ENCODE measurements around the gene ZNF343. TPM values are rescaled to one million over a fixed set of nuclear protein-coding genes. Genes with fewer than 3 reads are reported as not detected.

The ZNF343 gene
- total and polyA plus RNA-seq, 2 of the 8 experiments (the other 6 are each of a cell fraction or from before 2014, with no cell fraction given), result 1.8 to 5.0 TPM

DNA sequence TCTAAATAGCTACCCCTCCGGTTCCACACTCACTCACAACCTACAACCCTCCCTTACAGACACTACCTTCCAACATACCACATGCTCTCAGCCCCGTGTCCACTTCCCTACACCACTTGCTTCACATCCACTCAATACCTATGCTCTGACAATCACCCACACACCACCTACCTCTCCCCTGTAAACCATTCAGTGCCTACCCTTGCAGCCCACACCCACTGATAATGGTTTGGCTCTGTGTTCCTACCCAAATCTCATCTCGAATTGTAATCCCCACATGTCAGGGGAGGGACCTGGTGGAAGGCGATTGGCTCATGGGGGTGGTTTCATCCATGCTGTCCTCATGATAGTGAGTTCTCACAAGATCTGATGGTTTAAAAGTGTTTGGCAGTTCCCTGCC is 9.8 kb upstream of the ZNF343 start:
- no peak overlapping the region for H2AFZ ChIP-seq (ENCODE audit: low read length)
- H3K79me1 ChIP-seq (ENCODE audit: low read depth, low read length), result no peaks in the 10 kb centered on the region
- H4K8ac ChIP-seq (ENCODE audit: extremely low read depth, insufficient read depth, low read length), result no peak overlapping the region
- FAIRE-seq (no peak), DNase-seq (ENCODE audit: low read depth in 1 of 2, low spot score in 2 of 2) (no peak)
- H3K27me3 ChIP-seq (replicated peaks in 1 of 4; ENCODE audit: control insufficient read depth in 3 of 4, extremely low read depth in 1 of 4, insufficient read depth in 3 of 4, low read length in 3 of 4), result peaks cover 12 to 71% (median 43%) of the 10 kb centered on the region in 4 experiments
- no peak for TF ChIP-seq SAP30 (IDR thresholded peaks at IDR 0.05; ENCODE audit: insufficient read depth, insufficient replicate concordance, low read length)
- no peak for TF ChIP-seq CREB1 (IDR thresholded peaks at IDR 0.05)
- TF ChIP-seq KDM4A (IDR thresholded peaks at IDR 0.05; ENCODE audit: low read depth, low read length, severe bottlenecking), result no peak
- H3K14ac ChIP-seq (ENCODE audit: insufficient read length), result no peak overlapping the region
- no peak overlapping the region for H4K91ac ChIP-seq (replicated peaks; ENCODE audit: insufficient read length, low read length)
- H3K4me1 ChIP-seq (replicated peaks in 1 of 4; ENCODE audit: control insufficient read depth in 3 of 4, insufficient read depth in 4 of 4, low read length in 3 of 4), result no peaks in the 10 kb centered on the region
- H3K27ac ChIP-seq (ENCODE audit: low read depth, low read length), result no peak overlapping the region
- no peak overlapping the region for H3K56ac ChIP-seq (replicated peaks; ENCODE audit: insufficient read length, low read depth, low read length)
- H3K4ac ChIP-seq (replicated peaks; ENCODE audit: insufficient read length, low read depth, low read length), result no peak overlapping the region
- no peaks in the 10 kb centered on the region for H3K36me3 ChIP-seq (ENCODE audit: control insufficient read depth in 2 of 4, insufficient read depth in 4 of 4, low read length in 3 of 4)
- H2BK5ac ChIP-seq (ENCODE audit: low read depth, low read length), result no peak overlapping the region
- H3K18ac ChIP-seq (ENCODE audit: extremely low read depth, low read length), result no peak overlapping the region
- POLR2A ChIA-PET (ENCODE audit: partially characterized antibody), result interaction anchor here (1.4 to 2.0 kb wide), 2 partner anchors 48 to 51 kb away, joined by 8 read pairs; partner anchors contain the start of gene SNRPB
- no peak overlapping the region for H2BK12ac ChIP-seq (ENCODE audit: low read depth, low read length)
- no peaks in the 10 kb centered on the region for H4K20me1 ChIP-seq (replicated peaks in 1 of 2; ENCODE audit: control insufficient read depth in 1 of 2, insufficient read depth in 2 of 2, low read length in 2 of 2)
- H2BK120ac ChIP-seq (replicated peaks; ENCODE audit: low read depth, low read length), result no peak overlapping the region
- H3K4me2 ChIP-seq (ENCODE audit: insufficient read depth in 1 of 2, low read depth in 2 of 2, low read length in 2 of 2), result no peak overlapping the region
- CTCF ChIA-PET (ENCODE audit: partially characterized antibody), result interaction anchor here (0.6 to 0.9 kb wide), 2 partner anchors 10 kb away, joined by 3 read pairs; partner anchors contain the start of gene ZNF343
- no peak overlapping the region for H3K23ac ChIP-seq (ENCODE audit: insufficient read length)
- no peak overlapping the region for H2BK20ac ChIP-seq (ENCODE audit: low read length)
- no peak overlapping the region for H3K4me3 ChIP-seq (ENCODE audit: extremely low read depth in 1 of 4, insufficient read depth in 2 of 4, low read depth in 3 of 4, low read length in 4 of 4)
- peaks cover 6% of the 10 kb centered on the region for H3K23me2 ChIP-seq (ENCODE audit: low read depth, low read length)
- no peak overlapping the region for H2BK15ac ChIP-seq (ENCODE audit: low read length)
- no peaks in the 10 kb centered on the region for H3K79me2 ChIP-seq (ENCODE audit: control insufficient read depth in 1 of 2, insufficient read depth in 2 of 2, low read length in 2 of 2)
- 77% methylated on average over 4 of the region's 4 CpGs; no CpG with 5 or more reads in 1 of the 2 experiments for WGBS, 2 experiments (ENCODE audit: extremely low coverage in 1 of 2, insufficient coverage in 1 of 2, insufficient read length in 1 of 2, insufficient replicate concordance in 2 of 2, low coverage in 1 of 2, low lambda C conversion rate in 2 of 2, missing lambda C conversion rate in 1 of 2)
- H4K5ac ChIP-seq (ENCODE audit: insufficient read length, low read depth, low read length), result no peak overlapping the region
- no peak overlapping the region for H3K9ac ChIP-seq (replicated peaks in 1 of 4; ENCODE audit: extremely low read depth in 1 of 4, low read depth in 3 of 4, low read length in 3 of 4)
- H2AK5ac ChIP-seq (ENCODE audit: low read depth, low read length), result no peak overlapping the region
- no peaks in the 10 kb centered on the region for H3K9me3 ChIP-seq (ENCODE audit: insufficient read depth in 2 of 2, low read depth in 1 of 2, low read length in 1 of 2)

Data from H1 (cell line).